Left lung (tissue), 14 donors: Measurements from ENCODE around the gene AHSG. TPM values are rescaled to one million over a fixed set of nuclear protein-coding genes. Genes with fewer than 3 reads are reported as not detected.
A peak's percentile ranks its signal among the peaks of the same experiment; 100 is the strongest.
"Not testable (repeated sequence)": the region's sequence is repeated elsewhere in the genome, so short reads cannot be mapped to it uniquely, and the experiment has no call there.

Experiments
- ATAC-seq: fragments of 200-7000 bp; cut with Tn5 transposase; one replicate; pipeline ENCODE4 v1.9.1; 2020; ENCODE audit warnings: moderate library complexity
- DNase-seq, 4 donors: peaks; one replicate each; pipeline ENCODE4 v3.0.0-alpha.2; 2013 to 2020
- H3K27ac ChIP-seq, 2 donors: fragments of 200-600 bp; sonication (generic) in 1 of 2; one replicate each; pipeline versions ENCODE4 v1.5.0 to v1.8.0; 2020 to 2021
- H3K27me3 ChIP-seq, 2 donors: fragments of 200-600 bp; sonication (generic) in 1 of 2; one replicate each; pipeline versions ENCODE4 v1.5.0 to v1.8.0; 2020 to 2021
- H3K36me3 ChIP-seq, 2 donors: fragments of 200-600 bp; sonication (generic) in 1 of 2; one replicate each; pipeline versions ENCODE4 v1.5.0 to v1.8.0; 2020 to 2021
- H3K4me1 ChIP-seq, 2 donors: fragments of 200-600 bp; one replicate each; pipeline ENCODE4 v1.8.0; 2021
- H3K4me3 ChIP-seq, 2 donors: fragments of 200-600 bp; sonication (generic) in 1 of 2; one replicate each; pipeline versions ENCODE4 v1.5.0 to v1.8.0; 2020 to 2021; ENCODE audit warnings: mild to moderate bottlenecking in 1 of 2
- H3K9me3 ChIP-seq, 2 donors: fragments of 200-600 bp; sonication (generic) in 1 of 2; one replicate each; pipeline versions ENCODE4 v1.5.0 to v1.8.0; 2020 to 2021
- CTCF ChIP-seq, 2 donors: fragments of 200-600 bp; sonication (generic) in 1 of 2; IDR thresholded peaks; one replicate each; pipeline versions ENCODE4 v1.5.0 to v1.8.0; 2021; ENCODE audit warnings: antibody characterized with exemption in 2 of 2
- intact Hi-C, 2 donors: fragments of 100-400 bp; cut with DNase I; formaldehyde crosslinking; loops; one replicate each; pipeline versions ENCODE4 v1.11.2 to v1.14.2; 2022
- long read RNA-seq, 12 donors: library from polyadenylated mRNA in 2 of 12; unstranded in 2 of 12; transcript quantifications; one replicate each; pipeline ENCODE4 v2.0.0 and lab custom pipeline, GENCODE V29; 2019 to 2026
- polyA plus RNA-seq, 6 donors: library from polyadenylated mRNA; unstranded; fragments of 120-200 nt; gene quantifications; one replicate each; pipeline ENCODE4 v1.2.1, GENCODE V29; 2013; ENCODE audit not compliant: insufficient read length in 6 of 6
- total RNA-seq, 2 donors: library from RNA; stranded (reverse); fragmentation: NEBNext Ultra II Directional; extraction: Animal tissue kit (Norgen Biotek cat#: 25700); gene quantifications; one replicate each; pipeline ENCODE4 v1.2.1, GENCODE V29; 2021
- donor health status: DM: no; HTN: yes; CAD: no.
- donor health status: DM: no; HTN: no; CAD: no.

Gene AHSG
- total RNA-seq (not detected), polyA plus RNA-seq (1 to 10 TPM in 2 of 6 donors, under 1 TPM in 1, not detected in 3; 0.09 to 5.7 (median 3.2) TPM)
- long read RNA-seq, donor 1 = 0 reads
- long read RNA-seq, donor 2 = 0 reads
- long read RNA-seq, donor 3 = 0 reads
- long read RNA-seq, donor 4 = 0 reads
- long read RNA-seq, donor 5 = 0 reads
- long read RNA-seq, donor 6, partial matches to known transcripts = 0 of 1 reads
- long read RNA-seq, donor 6, other reads (novel, unspliced or antisense) = 0 of 1 reads
- long read RNA-seq, donor 7 = 0 reads
- long read RNA-seq, donor 8 = 0 reads
- long read RNA-seq, donor 9 = 0 reads
- long read RNA-seq, donor 10 = 0 reads
- long read RNA-seq, donor 11 = 0 reads
- long read RNA-seq, donor 12 = 0 reads

GRCh38 chr3:186612721-186613636 lies at the start of gene AHSG:
Gene AHSG (plus strand): TSS chr3:186613060. CDS start chr3:186613142, 82 bp downstream.
- Histone ChIP-seq H3K4me1 (peaks cover 0 to 8% of the 10 kb centered on the region in 2 donors), H3K36me3 (no peaks in the 10 kb centered on the region), H3K4me3 (no peak within 1 kb of the TSS), H3K27ac (no peak within 1 kb of the TSS), H3K9me3 (no peaks in the 10 kb centered on the region), H3K27me3 (peaks cover 0 to 56% of the 10 kb centered on the region in 2 donors)
- DNase-seq (no peak), ATAC-seq (no peak)
- TF ChIP-seq CTCF (IDR thresholded peaks at IDR 0.05) = no peak
- intact Hi-C loops = no loop called here

GRCh38 chr3:186564586-186564985 lies 48.3 kb upstream of the AHSG start:
- intact Hi-C loops = no loop called here
- no peak for TF ChIP-seq CTCF (IDR thresholded peaks at IDR 0.05)
- H3K4me1 ChIP-seq = peaks cover 6 to 76% of the 10 kb centered on the region in 2 donors
- ATAC-seq (no peak), DNase-seq (no peak)
- H3K27me3 ChIP-seq = no peaks in the 10 kb centered on the region
- H3K36me3 ChIP-seq = peaks cover 0 to 17% of the 10 kb centered on the region in 2 donors
- H3K4me3 ChIP-seq = no peak overlapping the region
- no peak overlapping the region for H3K27ac ChIP-seq
- no peaks in the 10 kb centered on the region for H3K9me3 ChIP-seq

- ATAC-seq = no peak
- Histone ChIP-seq H3K4me3 (peak overlapping the region; percentile 71 to 78), H3K27ac (peak overlapping the region; percentile 81 to 82), H3K4me1 (peaks cover 17 to 72% of the 10 kb centered on the region in 2 donors), H3K9me3 (no peaks in the 10 kb centered on the region), H3K27me3 (no peaks in the 10 kb centered on the region), H3K36me3 (peaks cover 0 to 17% of the 10 kb centered on the region in 2 donors)
- intact Hi-C loops = no loop called here
- DNase-seq = no peak
- TF ChIP-seq CTCF (IDR thresholded peaks at IDR 0.05) = no peak
Observed at GRCh38 chr3:186566772-186567071, 46.1 kb upstream of the AHSG start.

GRCh38 chr3:186567072-186567921 lies 45.6 kb upstream of the AHSG start, which contains the start of gene TBCCD1:
Gene TBCCD1 (minus strand): TSS chr3:186567339. CDS start chr3:186564329, 3,010 bp downstream.
- intact Hi-C loops = no loop called here
- Histone ChIP-seq H3K36me3 (peaks cover 0 to 15% of the 10 kb centered on the region in 2 donors), H3K9me3 (no peaks in the 10 kb centered on the region), H3K27ac (peak within 1 kb of the TSS; percentile 81 to 82), H3K4me1 (peaks cover 20 to 73% of the 10 kb centered on the region in 2 donors), H3K27me3 (no peaks in the 10 kb centered on the region), H3K4me3 (peak within 1 kb of the TSS; percentile 71 to 78)
- DNase-seq = peak; percentile 92 to 99 (median 94)
- no peak for TF ChIP-seq CTCF (IDR thresholded peaks at IDR 0.05)
- peak; percentile 85 for ATAC-seq

GRCh38 chr3:186569361-186569760 lies 43.5 kb upstream of the AHSG start:
- DNase-seq, intact Hi-C loops, ATAC-seq, H3K27me3 ChIP-seq, H3K9me3 ChIP-seq: not testable (repeated sequence)
- Histone ChIP-seq H3K27ac (peak overlapping the region in 1 of 2 donors; percentile 94), H3K36me3 (peaks cover 0 to 24% of the 10 kb centered on the region in 2 donors), H3K4me3 (peak overlapping the region in 1 of 2 donors; percentile 90), H3K4me1 (peaks cover 20 to 66% of the 10 kb centered on the region in 2 donors)
